Mesendoderm (in vitro differentiated cells): ENCODE results near the gene RAC2.

Experiments used
- DNase-seq: peaks from one replicate; pipeline ENCODE4 v3.0.0; 2013
- H2AK5ac ChIP-seq: 2 replicates; pipeline ENCODE4 v1.6.1; 2013; ENCODE audit warnings: low read length, inconsistent platforms
- H2BK120ac ChIP-seq: 2 replicates; pipeline ENCODE4 v1.6.1; 2013; ENCODE audit warnings: low read depth, mild to moderate bottlenecking, low read length, moderate library complexity, mixed read lengths
- H2BK15ac ChIP-seq: replicated peaks from 2 replicates; pipeline ENCODE4 v1.6.1; 2013; ENCODE audit warnings: low read depth, mild to moderate bottlenecking, moderate library complexity
- H2BK5ac ChIP-seq: 2 replicates; pipeline ENCODE4 v1.6.1; 2013; ENCODE audit warnings: low read length, inconsistent platforms
- H3K18ac ChIP-seq: 2 replicates; pipeline ENCODE4 v1.6.1; 2013; ENCODE audit warnings: mild to moderate bottlenecking, low read length, mixed read lengths
- H3K23ac ChIP-seq: one replicate; pipeline ENCODE4 v1.6.1; 2013; ENCODE audit warnings: low read length
- H3K27ac ChIP-seq: 2 replicates; pipeline ENCODE4 v1.5.1; 2013; ENCODE audit warnings: low read depth, mild to moderate bottlenecking, inconsistent platforms, low read length, moderate library complexity
- H3K27me3 ChIP-seq: 2 replicates; pipeline ENCODE4 v1.6.1; 2013; ENCODE audit warnings: low read length, control low read depth, mild to moderate bottlenecking, inconsistent platforms; ENCODE audit not compliant: insufficient read depth, poor library complexity
- H3K36me3 ChIP-seq: 2 replicates; pipeline ENCODE4 v1.6.1; 2013; ENCODE audit warnings: low read length, inconsistent platforms; ENCODE audit not compliant: control insufficient read depth, insufficient read depth
- H3K4ac ChIP-seq: one replicate; pipeline ENCODE4 v1.6.1; 2013; ENCODE audit warnings: low read depth, mild to moderate bottlenecking, low read length, moderate library complexity
- H3K4me1 ChIP-seq: 2 replicates; pipeline ENCODE4 v1.6.1; 2013; ENCODE audit warnings: low read depth, low read length, inconsistent platforms; ENCODE audit not compliant: control insufficient read depth
- H3K4me2 ChIP-seq: 2 replicates; pipeline ENCODE4 v1.6.1; 2013; ENCODE audit warnings: low read length
- H3K4me3 ChIP-seq: 2 replicates; pipeline ENCODE4 v1.5.1; 2013; ENCODE audit warnings: mild to moderate bottlenecking, low read length
- H3K56ac ChIP-seq: one replicate; pipeline ENCODE4 v1.6.1; 2013; ENCODE audit warnings: low read length
- H3K79me1 ChIP-seq: 2 replicates; pipeline ENCODE4 v1.6.1; 2013; ENCODE audit warnings: low read length, inconsistent platforms
- H3K79me2 ChIP-seq: 2 replicates; pipeline ENCODE4 v1.6.1; 2013; ENCODE audit warnings: mild to moderate bottlenecking, low read length; ENCODE audit not compliant: control insufficient read depth, insufficient read depth
- H3K9ac ChIP-seq: 2 replicates; pipeline ENCODE4 v1.6.1; 2013; ENCODE audit warnings: low read length, inconsistent platforms
- H4K5ac ChIP-seq: one replicate; pipeline ENCODE4 v1.6.1; 2013; ENCODE audit warnings: low read length
- H4K8ac ChIP-seq: one replicate; pipeline ENCODE4 v1.6.1; 2013; ENCODE audit warnings: low read depth, mild to moderate bottlenecking, control low read depth, low read length, moderate library complexity
- WGBS: extraction: QIAGEN DNeasy Blood & Tissue Kit; methylation state at CpG from one replicate; pipeline ENCODE4 v1.1.7; 2013; ENCODE audit warnings: low lambda C conversion rate, missing lambda C conversion rate; ENCODE audit not compliant: insufficient coverage; ENCODE audit errors: extremely low coverage; 5-methylcytosine and 5-hydroxymethylcytosine counted together

The RAC2 gene

DNA sequence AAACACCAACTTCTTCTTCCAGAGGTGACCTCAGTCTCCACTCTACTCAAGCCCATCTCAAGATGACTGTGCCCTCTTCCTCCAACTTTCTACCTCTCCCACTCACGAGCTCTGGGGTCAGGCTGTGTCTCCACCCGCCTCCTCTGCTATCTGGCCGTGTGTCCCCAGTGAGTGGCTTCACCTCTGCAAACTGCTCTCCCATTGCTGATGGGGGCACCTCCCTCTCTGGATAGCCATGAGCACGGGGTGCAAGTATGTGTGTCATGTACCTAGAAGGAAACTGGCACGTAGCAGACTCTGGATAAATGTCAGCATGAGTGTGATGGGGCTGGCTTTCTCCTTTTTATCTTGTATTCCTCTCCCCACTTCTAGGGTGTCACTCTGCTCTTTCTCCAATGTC, 18.3 kb upstream of the RAC2 start:
- H3K79me2 ChIP-seq, result no peaks in the 10 kb centered on the region
- no peak overlapping the region for H2BK120ac ChIP-seq
- no peak overlapping the region for H3K23ac ChIP-seq
- no peak overlapping the region for H3K56ac ChIP-seq
- H3K36me3 ChIP-seq, result no peaks in the 10 kb centered on the region
- no peak overlapping the region for H3K4me2 ChIP-seq
- H3K9ac ChIP-seq, result no peak overlapping the region
- H3K4ac ChIP-seq, result no peak overlapping the region
- H2BK5ac ChIP-seq, result no peak overlapping the region
- H3K18ac ChIP-seq, result no peak overlapping the region
- DNase-seq, result no peak
- no peak overlapping the region for H4K8ac ChIP-seq
- no peak overlapping the region for H2BK15ac ChIP-seq
- no CpG with 5 or more reads among the region's 5 CpGs for WGBS
- H4K5ac ChIP-seq, result no peak overlapping the region
- no peak overlapping the region for H2AK5ac ChIP-seq
- H3K27ac ChIP-seq, result no peak overlapping the region
- no peaks in the 10 kb centered on the region for H3K27me3 ChIP-seq
- H3K4me1 ChIP-seq, result no peaks in the 10 kb centered on the region
- no peak overlapping the region for H3K4me3 ChIP-seq
- no peaks in the 10 kb centered on the region for H3K79me1 ChIP-seq

DNA sequence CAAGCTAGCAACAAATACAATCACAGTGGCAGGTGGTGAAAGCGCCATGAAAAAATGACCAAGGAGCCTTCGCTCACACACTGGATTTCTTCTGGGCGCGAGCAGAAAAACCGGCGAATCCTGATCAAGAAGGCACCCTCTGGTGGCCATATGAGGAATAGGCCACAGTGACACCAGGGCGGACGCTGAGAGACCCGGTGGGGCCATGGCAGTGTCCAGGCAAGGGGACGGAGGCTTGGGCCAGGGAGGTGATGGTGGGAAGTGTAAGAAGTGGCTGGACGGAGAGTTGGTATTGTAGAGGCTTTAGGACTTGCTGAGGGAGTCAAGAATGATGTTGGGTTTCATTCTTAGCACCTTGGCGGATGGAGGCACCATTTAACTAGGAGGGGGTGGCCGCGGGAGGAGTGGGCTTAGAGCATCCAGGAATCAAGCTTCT, 16.9 kb upstream of the RAC2 start:
- Histone ChIP-seq H3K56ac (no peak overlapping the region), H2BK120ac (no peak overlapping the region), H3K23ac (no peak overlapping the region), H4K5ac (no peak overlapping the region), H3K27ac (no peak overlapping the region), H3K4me3 (no peak overlapping the region), H4K8ac (no peak overlapping the region), H3K9ac (no peak overlapping the region), H3K4me2 (no peak overlapping the region), H2AK5ac (no peak overlapping the region), H3K18ac (no peak overlapping the region), H2BK5ac (no peak overlapping the region), H3K4me1 (no peaks in the 10 kb centered on the region), H3K36me3 (no peaks in the 10 kb centered on the region), H3K27me3 (no peaks in the 10 kb centered on the region), H2BK15ac (no peak overlapping the region), H3K4ac (no peak overlapping the region), H3K79me1 (no peaks in the 10 kb centered on the region), H3K79me2 (no peaks in the 10 kb centered on the region)
- WGBS, result no CpG with 5 or more reads among the region's 14 CpGs
- peak; percentile 69 for DNase-seq

DNA sequence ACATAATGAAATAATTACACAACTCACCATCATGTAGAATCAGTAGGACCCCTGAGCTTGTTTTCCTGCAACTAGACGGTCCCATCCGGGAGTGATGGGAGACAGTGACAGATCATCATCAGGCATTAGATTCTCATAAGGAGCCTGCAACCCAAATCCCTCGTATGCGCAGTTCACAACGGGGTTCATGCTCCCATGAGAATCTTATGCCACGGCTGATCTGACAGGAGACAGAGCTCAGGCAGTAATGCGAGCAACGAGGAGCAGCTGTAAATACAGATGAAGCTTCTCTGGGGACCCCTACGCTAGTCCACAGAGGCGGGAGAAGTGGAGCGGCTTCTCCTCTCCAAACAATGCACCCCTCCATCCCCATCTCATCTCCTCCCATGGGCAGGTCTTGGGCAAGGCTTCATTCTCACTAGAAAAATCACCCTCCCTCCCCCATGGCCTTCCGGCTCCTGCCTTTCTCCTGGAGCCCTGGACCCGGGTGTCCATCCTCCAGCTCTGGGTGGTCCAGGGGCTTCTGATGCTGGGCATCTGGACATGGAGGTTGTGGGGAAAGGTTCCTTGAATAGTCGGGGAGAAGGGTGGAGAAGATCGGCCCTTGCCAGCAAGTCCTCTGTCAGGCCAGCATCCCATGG, 16.2 kb upstream of the RAC2 start:
- H3K56ac ChIP-seq, result no peak overlapping the region
- H3K27ac ChIP-seq, result no peak overlapping the region
- H2BK5ac ChIP-seq, result no peak overlapping the region
- no peak overlapping the region for H3K9ac ChIP-seq
- no peaks in the 10 kb centered on the region for H3K79me1 ChIP-seq
- H3K18ac ChIP-seq, result no peak overlapping the region
- no peak for DNase-seq
- no CpG with 5 or more reads among the region's 15 CpGs for WGBS
- no peak overlapping the region for H2BK15ac ChIP-seq
- H3K4ac ChIP-seq, result no peak overlapping the region
- no peaks in the 10 kb centered on the region for H3K79me2 ChIP-seq
- no peaks in the 10 kb centered on the region for H3K27me3 ChIP-seq
- H3K23ac ChIP-seq, result no peak overlapping the region
- no peak overlapping the region for H2AK5ac ChIP-seq
- no peak overlapping the region for H4K5ac ChIP-seq
- H3K4me1 ChIP-seq, result no peaks in the 10 kb centered on the region
- H3K4me2 ChIP-seq, result no peak overlapping the region
- no peak overlapping the region for H2BK120ac ChIP-seq
- H3K36me3 ChIP-seq, result no peaks in the 10 kb centered on the region
- no peak overlapping the region for H4K8ac ChIP-seq
- H3K4me3 ChIP-seq, result no peak overlapping the region

DNA sequence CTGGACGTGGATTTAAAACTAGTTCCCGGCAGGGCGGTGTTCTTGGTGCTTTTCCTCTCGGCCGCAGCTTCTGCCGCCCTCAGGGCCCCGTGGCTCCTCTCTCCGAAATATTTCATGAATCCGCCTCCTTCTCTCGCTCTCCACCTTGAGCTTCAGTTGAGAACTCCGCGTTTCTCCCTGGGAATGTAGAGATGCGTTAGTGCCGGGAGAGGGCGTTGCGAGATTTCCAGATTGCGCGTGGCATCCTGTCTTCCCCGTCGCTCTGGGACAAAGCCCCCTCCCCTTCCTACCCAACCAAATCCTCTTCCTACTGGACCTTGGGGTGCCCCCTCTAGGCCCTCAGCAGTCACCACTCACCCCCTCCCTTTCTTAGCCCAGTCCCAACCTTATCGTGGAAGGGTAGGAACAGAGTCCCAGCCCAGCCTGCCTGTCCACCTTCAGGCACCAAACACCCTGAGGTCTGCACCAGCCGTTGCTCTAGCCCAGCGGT, 15.5 kb upstream of the RAC2 start:
- no peaks in the 10 kb centered on the region for H3K79me2 ChIP-seq

DNA sequence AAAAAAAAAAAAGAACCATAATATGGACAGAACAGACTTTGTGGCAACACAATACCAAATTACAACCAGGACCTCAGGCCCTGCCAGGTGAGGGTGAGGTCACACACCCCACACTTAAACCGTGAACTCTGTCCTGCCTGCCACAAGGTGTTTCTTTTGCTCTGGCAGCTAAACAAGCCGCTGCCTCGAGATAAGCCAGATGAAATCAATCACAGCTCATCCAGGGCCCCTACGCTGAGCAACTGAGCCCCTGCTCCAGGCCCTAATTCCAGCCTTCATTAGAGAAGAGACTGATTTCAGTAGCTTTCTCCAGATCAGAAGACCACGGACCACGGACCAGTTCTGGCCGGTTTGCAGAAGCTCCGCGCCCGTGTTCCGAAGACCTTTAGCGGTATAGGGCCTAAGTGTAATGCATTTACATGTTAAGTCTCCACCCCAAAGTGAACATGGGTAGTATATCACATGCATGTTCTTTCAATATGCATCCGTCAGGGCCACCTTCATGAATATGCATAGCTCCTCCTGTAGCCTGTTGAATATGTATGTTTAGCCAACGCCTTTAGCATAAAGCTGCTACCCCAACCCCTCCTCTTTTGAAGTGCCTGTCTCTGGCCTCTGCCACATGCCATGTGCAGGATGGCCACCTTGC, 14.8 kb upstream of the RAC2 start:
- Histone ChIP-seq H4K8ac (no peak overlapping the region), H3K4me1 (no peaks in the 10 kb centered on the region), H2BK5ac (no peak overlapping the region), H4K5ac (no peak overlapping the region), H3K4me3 (no peak overlapping the region), H3K4me2 (no peak overlapping the region), H3K56ac (no peak overlapping the region), H3K4ac (no peak overlapping the region), H3K9ac (no peak overlapping the region), H2BK15ac (no peak overlapping the region), H3K27ac (no peak overlapping the region), H3K79me1 (no peaks in the 10 kb centered on the region), H3K27me3 (no peaks in the 10 kb centered on the region), H3K23ac (no peak overlapping the region), H3K79me2 (no peaks in the 10 kb centered on the region), H2BK120ac (no peak overlapping the region), H3K36me3 (no peaks in the 10 kb centered on the region), H3K18ac (no peak overlapping the region), H2AK5ac (no peak overlapping the region)
- WGBS, result no CpG with 5 or more reads among the region's 14 CpGs
- DNase-seq, result peak; percentile 51

More for the DNA sequence above, 15.5 kb upstream of the RAC2 start:
- peak overlapping the region; percentile 27 for H3K9ac ChIP-seq
- no peak overlapping the region for H2BK15ac ChIP-seq
- no peak overlapping the region for H4K8ac ChIP-seq
- no peak overlapping the region for H2BK120ac ChIP-seq
- H3K27ac ChIP-seq, result no peak overlapping the region
- H3K23ac ChIP-seq, result no peak overlapping the region
- peak; percentile 85 for DNase-seq
- no peak overlapping the region for H3K4ac ChIP-seq
- H2AK5ac ChIP-seq, result no peak overlapping the region
- H4K5ac ChIP-seq, result no peak overlapping the region
- H3K56ac ChIP-seq, result peak overlapping the region; percentile 44
- H3K18ac ChIP-seq, result no peak overlapping the region
- no peak overlapping the region for H3K4me2 ChIP-seq
- H3K4me1 ChIP-seq, result no peaks in the 10 kb centered on the region
- WGBS, result no CpG with 5 or more reads among the region's 23 CpGs
- H2BK5ac ChIP-seq, result no peak overlapping the region
- no peaks in the 10 kb centered on the region for H3K36me3 ChIP-seq
- no peak overlapping the region for H3K4me3 ChIP-seq
- no peaks in the 10 kb centered on the region for H3K79me1 ChIP-seq
- no peaks in the 10 kb centered on the region for H3K27me3 ChIP-seq
